Esophagus squamous epithelium (tissue), 4 donors: ENCODE data around the gene TNKS1BP1.

Experiments used
- POLR2A ChIP-seq, 4 donors: fragments of 450-650 bp; IDR thresholded peaks; one replicate each; pipeline ENCODE4 v1.6.1; 2017; ENCODE audit warnings: antibody characterized with exemption in 4 of 4, mild to moderate bottlenecking in 4 of 4, moderate library complexity in 3 of 4
- TF ChIP-seq, protein P1 (sequence below), 6 experiments: fragments of 450-650 bp in 4 of 6; fragments of 200-600 bp in 2 of 6; sonication (generic) in 2 of 6; IDR thresholded peaks; one replicate each; pipeline ENCODE4 v1.5.1; 2016 to 2019; ENCODE audit warnings: antibody characterized with exemption in 6 of 6, mild to moderate bottlenecking in 4 of 6, moderate library complexity in 4 of 6

- TF ChIP-seq, protein P1, sequence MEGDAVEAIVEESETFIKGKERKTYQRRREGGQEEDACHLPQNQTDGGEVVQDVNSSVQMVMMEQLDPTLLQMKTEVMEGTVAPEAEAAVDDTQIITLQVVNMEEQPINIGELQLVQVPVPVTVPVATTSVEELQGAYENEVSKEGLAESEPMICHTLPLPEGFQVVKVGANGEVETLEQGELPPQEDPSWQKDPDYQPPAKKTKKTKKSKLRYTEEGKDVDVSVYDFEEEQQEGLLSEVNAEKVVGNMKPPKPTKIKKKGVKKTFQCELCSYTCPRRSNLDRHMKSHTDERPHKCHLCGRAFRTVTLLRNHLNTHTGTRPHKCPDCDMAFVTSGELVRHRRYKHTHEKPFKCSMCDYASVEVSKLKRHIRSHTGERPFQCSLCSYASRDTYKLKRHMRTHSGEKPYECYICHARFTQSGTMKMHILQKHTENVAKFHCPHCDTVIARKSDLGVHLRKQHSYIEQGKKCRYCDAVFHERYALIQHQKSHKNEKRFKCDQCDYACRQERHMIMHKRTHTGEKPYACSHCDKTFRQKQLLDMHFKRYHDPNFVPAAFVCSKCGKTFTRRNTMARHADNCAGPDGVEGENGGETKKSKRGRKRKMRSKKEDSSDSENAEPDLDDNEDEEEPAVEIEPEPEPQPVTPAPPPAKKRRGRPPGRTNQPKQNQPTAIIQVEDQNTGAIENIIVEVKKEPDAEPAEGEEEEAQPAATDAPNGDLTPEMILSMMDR (IDR thresholded peaks at IDR 0.05) = no peak
- no peak for TF ChIP-seq POLR2A (IDR thresholded peaks at IDR 0.05)
Observed at GRCh38 chr11:57287884-57288283, 36.9 kb downstream of the TNKS1BP1 start.
